Breast epithelium (tissue), 4 donors: ENCODE results near the gene TCTN2. TPM values are rescaled to one million over a fixed set of nuclear protein-coding genes. Genes with fewer than 3 reads are reported as not detected.

Source experiments
- DNase-seq, 2 donors: peaks; one replicate each; pipeline ENCODE4 v3.0.0-alpha.2; 2019; ENCODE audit warnings: low spot score in 2 of 2
- H3K27ac ChIP-seq, 2 donors: fragments of 200-600 bp; sonication (generic) in 1 of 2; one replicate each; pipeline ENCODE4 v1.5.1; 2016 to 2019; ENCODE audit warnings: mild to moderate bottlenecking in 1 of 2
- H3K27me3 ChIP-seq, 2 donors: fragments of 200-600 bp; sonication (generic) in 1 of 2; one replicate each; pipeline versions ENCODE4 v1.5.1 to v1.6.0; 2017 to 2019; ENCODE audit warnings: control low read depth in 1 of 2, mild to moderate bottlenecking in 1 of 2
- H3K36me3 ChIP-seq: fragments of 200-600 bp; one replicate; pipeline ENCODE4 v1.5.1; 2019
- H3K4me1 ChIP-seq, 2 donors: fragments of 200-600 bp; sonication (generic); one replicate each; pipeline ENCODE4 v1.5.1; 2016 to 2019; ENCODE audit warnings: control low read depth in 1 of 2
- H3K4me3 ChIP-seq, 3 donors: fragments of 200-600 bp; sonication (generic); 1 replicate in 2 of 3; 2 replicates in 1 of 3; pipeline ENCODE4 v1.5.1; 2016 to 2019; ENCODE audit warnings: mild to moderate bottlenecking in 3 of 3, moderate library complexity in 2 of 3
- H3K9me3 ChIP-seq, 2 donors: fragments of 200-600 bp; sonication (generic) in 1 of 2; one replicate each; pipeline ENCODE4 v1.5.1; 2016 to 2019; ENCODE audit warnings: control low read depth in 1 of 2
- CTCF ChIP-seq, 3 donors: fragments of 450-650 bp; IDR thresholded peaks; one replicate each; pipeline ENCODE4 v1.5.1; 2016 to 2017; ENCODE audit warnings: antibody characterized with exemption in 3 of 3, mild to moderate bottlenecking in 3 of 3, moderate library complexity in 3 of 3
- POLR2A ChIP-seq: fragments of 450-650 bp; IDR thresholded peaks from one replicate; pipeline ENCODE4 v1.6.1; 2016; ENCODE audit warnings: antibody characterized with exemption, mild to moderate bottlenecking, moderate library complexity
- POLR2AphosphoS5 ChIP-seq, 3 donors: sonication (generic); formaldehyde crosslinking; IDR thresholded peaks; one replicate each; pipeline ENCODE4 v1.6.1; 2017; ENCODE audit warnings: antibody characterized with exemption in 3 of 3
- intact Hi-C: fragments of 100-400 bp; cut with DNase I; formaldehyde crosslinking; loops from one replicate; pipeline ENCODE4 v1.15.1; 2023; ENCODE audit warnings: low total_unique reads
- total RNA-seq, 3 donors: library from RNA; depleted of rRNA; stranded (reverse); fragments of >200 nt; gene quantifications; one replicate each; pipeline ENCODE4 v1.1.0, GENCODE V29; 2016

Gene TCTN2
- total RNA-seq, 3 donors from 2014 or later = 11.5 to 22.2 (median 13.1) TPM

GRCh38 chr12:123750159-123750656 lies 79.3 kb downstream of the TCTN2 start:
- TF ChIP-seq POLR2AphosphoS5 (IDR thresholded peaks at IDR 0.05) (no peak), POLR2A (no peak), CTCF (IDR thresholded peaks at IDR 0.05) (no peak)
- Histone ChIP-seq H3K4me3 (no peak overlapping the region), H3K9me3 (no peaks in the 10 kb centered on the region), H3K27ac (no peak overlapping the region), H3K36me3 (peaks cover 5% of the 10 kb centered on the region), H3K27me3 (no peaks in the 10 kb centered on the region), H3K4me1 (no peaks in the 10 kb centered on the region)
- intact Hi-C loops = no loop called here
- DNase-seq = no peak

GRCh38 chr12:123752046-123752445 lies 81.1 kb downstream of the TCTN2 start:
- Histone ChIP-seq H3K9me3 (no peaks in the 10 kb centered on the region), H3K27ac (no peak overlapping the region), H3K4me1 (no peaks in the 10 kb centered on the region), H3K36me3 (peaks cover 5% of the 10 kb centered on the region), H3K27me3 (no peaks in the 10 kb centered on the region), H3K4me3 (no peak overlapping the region)
- TF ChIP-seq POLR2A (no peak), CTCF (IDR thresholded peaks at IDR 0.05) (no peak), POLR2AphosphoS5 (IDR thresholded peaks at IDR 0.05) (no peak)
- no peak for DNase-seq
- intact Hi-C loops = no loop called here

GRCh38 chr12:123754041-123754772 lies 83.3 kb downstream of the TCTN2 start:
- Histone ChIP-seq H3K4me1 (no peaks in the 10 kb centered on the region), H3K9me3 (no peaks in the 10 kb centered on the region), H3K36me3 (peaks cover 5% of the 10 kb centered on the region), H3K27ac (no peak overlapping the region), H3K4me3 (no peak overlapping the region), H3K27me3 (no peaks in the 10 kb centered on the region)
- no peak for DNase-seq
- no peak for TF ChIP-seq CTCF (IDR thresholded peaks at IDR 0.05)
- TF ChIP-seq POLR2AphosphoS5 (IDR thresholded peaks at IDR 0.05) = no peak
- TF ChIP-seq POLR2A = no peak
- intact Hi-C loops = no loop called here

GRCh38 chr12:123757561-123757960 lies 86.6 kb downstream of the TCTN2 start:
- Histone ChIP-seq H3K27ac (no peak overlapping the region), H3K36me3 (peaks cover 5% of the 10 kb centered on the region), H3K4me1 (no peaks in the 10 kb centered on the region), H3K27me3 (no peaks in the 10 kb centered on the region), H3K4me3 (no peak overlapping the region), H3K9me3 (no peaks in the 10 kb centered on the region)
- intact Hi-C loops = no loop called here
- DNase-seq = no peak
- TF ChIP-seq POLR2A = no peak
- no peak for TF ChIP-seq POLR2AphosphoS5 (IDR thresholded peaks at IDR 0.05)
- TF ChIP-seq CTCF (IDR thresholded peaks at IDR 0.05) = no peak

Other genes with a start within 250 kb of the TCTN2 start
- 10 to 100 TPM in 1 of 3 donors, 1 to 10 TPM in 2; 8.9 to 11.8 (median 9.1) TPM for gene RILPL2, start 234.4 kb upstream of the TCTN2 start, total RNA-seq
- gene SNRNP35, start 213.0 kb upstream of the TCTN2 start, total RNA-seq = 10 to 100 TPM; 14.6 to 24.1 (median 17.7) TPM
- gene RILPL1, start 137.4 kb upstream of the TCTN2 start, total RNA-seq = 10 to 100 TPM; 14.4 to 15.1 (median 14.7) TPM
- 100 to 1,000 TPM; 137 to 153 (median 152) TPM for gene TMED2, start 86.6 kb upstream of the TCTN2 start, total RNA-seq
- gene DDX55, start 69.0 kb upstream of the TCTN2 start, total RNA-seq = 10 to 100 TPM; 17.3 to 36.4 (median 19.7) TPM
- gene EIF2B1, start 37.4 kb upstream of the TCTN2 start, total RNA-seq = 100 to 1,000 TPM; 133 to 162 (median 147) TPM
- 10 to 100 TPM; 13.0 to 28.1 (median 23.3) TPM for gene GTF2H3, start 37.3 kb upstream of the TCTN2 start, total RNA-seq
- gene ATP6V0A2, start 41.2 kb downstream of the TCTN2 start, total RNA-seq = 10 to 100 TPM; 23.0 to 27.7 (median 26.2) TPM
- gene DNAH10, start 91.2 kb downstream of the TCTN2 start, total RNA-seq = under 1 TPM; under 0.01 to 0.44 (median 0.33) TPM